Esophagus (tissue), 2 donors: Measurements from ENCODE around the gene HNRNPA0. TPM values are rescaled to one million over a fixed set of nuclear protein-coding genes. Genes with fewer than 3 reads are reported as not detected.

Experiments used
- H3K27ac ChIP-seq, 2 donors: one replicate each; pipeline ENCODE4 v1.5.1; 2013; ENCODE audit warnings: low read depth in 2 of 2, mild to moderate bottlenecking in 2 of 2, inconsistent platforms in 1 of 2, low read length in 1 of 2, moderate library complexity in 1 of 2
- H3K27me3 ChIP-seq, 2 donors: one replicate each; pipeline ENCODE4 v1.6.1; 2013; ENCODE audit warnings: low read length in 2 of 2, control low read depth in 1 of 2, mild to moderate bottlenecking in 1 of 2; ENCODE audit not compliant: insufficient read depth in 2 of 2, control insufficient read depth in 1 of 2
- H3K36me3 ChIP-seq, 2 donors: one replicate each; pipeline ENCODE4 v1.6.1; 2013; ENCODE audit warnings: low read length in 1 of 2; ENCODE audit not compliant: control insufficient read depth in 2 of 2, insufficient read depth in 2 of 2
- H3K4me1 ChIP-seq, 2 donors: one replicate each; pipeline ENCODE4 v1.6.1; 2013; ENCODE audit warnings: low read length in 1 of 2; ENCODE audit not compliant: control insufficient read depth in 2 of 2, insufficient read depth in 2 of 2
- H3K4me3 ChIP-seq, 2 donors: one replicate each; pipeline ENCODE4 v1.5.1; 2013; ENCODE audit warnings: low read length in 2 of 2, mild to moderate bottlenecking in 2 of 2, low read depth in 1 of 2, moderate library complexity in 1 of 2
- H3K9me3 ChIP-seq, 2 donors: one replicate each; pipeline ENCODE4 v1.6.1; 2013; ENCODE audit warnings: mild to moderate bottlenecking in 2 of 2, low read depth in 1 of 2, low read length in 1 of 2, moderate library complexity in 1 of 2; ENCODE audit not compliant: control insufficient read depth in 2 of 2, insufficient read depth in 1 of 2
- WGBS, 2 donors: extraction: QIAGEN DNeasy Blood & Tissue Kit; methylation state at CpG; one replicate each; pipeline ENCODE4 v1.1.7; 2013; 5-methylcytosine and 5-hydroxymethylcytosine counted together
- polyA plus RNA-seq, 2 donors: library from polyadenylated mRNA; stranded (reverse); fragments of 200-250 nt; gene quantifications; one replicate each; pipeline ENCODE4 v1.2.3, GENCODE V29; 2013
- donor health status: healthy with polysubstance abuse.
- donor health status: Bipolar disorder and iron deficiency.

The HNRNPA0 gene
- polyA plus RNA-seq, 2 donors, result 12.8 to 20.0 TPM

- no peaks in the 10 kb centered on the region for H3K36me3 ChIP-seq
- H3K27me3 ChIP-seq, result no peaks in the 10 kb centered on the region
- 86 to 90% methylated on average over 3 of the region's 3 CpGs for WGBS, 2 donors
- no peaks in the 10 kb centered on the region for H3K9me3 ChIP-seq
- H3K4me1 ChIP-seq, result peaks cover 0 to 4% of the 10 kb centered on the region in 2 donors
- no peak overlapping the region for H3K27ac ChIP-seq
- no peak overlapping the region for H3K4me3 ChIP-seq
Observed at GRCh38 chr5:137731176-137731575, 23.0 kb downstream of the HNRNPA0 start.

DNA sequence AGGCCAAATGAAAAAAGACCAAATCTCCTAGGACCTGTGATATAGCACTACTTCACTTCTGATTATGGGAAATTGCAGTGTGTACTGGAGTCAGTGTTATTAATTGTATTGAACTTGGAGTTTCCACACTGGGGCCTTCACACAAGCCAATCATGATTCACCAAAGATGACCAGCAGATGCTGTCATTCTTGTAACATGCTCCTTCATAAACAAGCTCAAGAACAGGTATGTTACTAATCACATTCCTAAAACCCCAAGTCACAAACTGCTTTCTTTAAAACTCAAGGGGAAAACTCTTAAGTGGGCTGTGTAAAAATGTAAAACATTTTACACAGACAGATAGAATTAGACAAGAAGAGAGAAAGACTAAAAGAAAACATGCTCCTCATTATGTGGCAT is 23.8 kb downstream of the HNRNPA0 start:
- no peaks in the 10 kb centered on the region for H3K36me3 ChIP-seq
- H3K27me3 ChIP-seq, result no peaks in the 10 kb centered on the region
- H3K4me3 ChIP-seq, result no peak overlapping the region
- H3K9me3 ChIP-seq, result no peaks in the 10 kb centered on the region
- H3K27ac ChIP-seq, result no peak overlapping the region
- no peaks in the 10 kb centered on the region for H3K4me1 ChIP-seq

- Histone ChIP-seq H3K4me3 (no peak overlapping the region), H3K27ac (no peak overlapping the region), H3K4me1 (no peaks in the 10 kb centered on the region), H3K27me3 (no peaks in the 10 kb centered on the region), H3K9me3 (no peaks in the 10 kb centered on the region), H3K36me3 (no peaks in the 10 kb centered on the region)
- WGBS, 2 donors, result 86 to 89% methylated on average over 1 of the region's 1 CpG
Observed at GRCh38 chr5:137728048-137728447, 26.1 kb downstream of the HNRNPA0 start.

- H3K27me3 ChIP-seq, result no peaks in the 10 kb centered on the region
- H3K9me3 ChIP-seq, result no peaks in the 10 kb centered on the region
- no peaks in the 10 kb centered on the region for H3K36me3 ChIP-seq
- H3K27ac ChIP-seq, result no peak overlapping the region
- H3K4me3 ChIP-seq, result no peak overlapping the region
- no peaks in the 10 kb centered on the region for H3K4me1 ChIP-seq
- 75 to 87% methylated on average over 2 of the region's 2 CpGs for WGBS, 2 donors
Observed at GRCh38 chr5:137727623-137728022, 26.5 kb downstream of the HNRNPA0 start.

GRCh38 chr5:137724251-137724650 is 29.9 kb downstream of the HNRNPA0 start:
- Histone ChIP-seq H3K4me1 (no peaks in the 10 kb centered on the region), H3K4me3 (no peak overlapping the region), H3K27me3 (no peaks in the 10 kb centered on the region), H3K36me3 (no peaks in the 10 kb centered on the region), H3K27ac (no peak overlapping the region), H3K9me3 (no peaks in the 10 kb centered on the region)
- 88 to 91% methylated on average over 2 of the region's 2 CpGs for WGBS, 2 donors

GRCh38 chr5:137718611-137719010 is 35.6 kb downstream of the HNRNPA0 start:
- H3K9me3 ChIP-seq, result no peaks in the 10 kb centered on the region
- no peaks in the 10 kb centered on the region for H3K27me3 ChIP-seq
- no peaks in the 10 kb centered on the region for H3K36me3 ChIP-seq
- H3K27ac ChIP-seq, result no peak overlapping the region
- no peaks in the 10 kb centered on the region for H3K4me1 ChIP-seq
- H3K4me3 ChIP-seq, result no peak overlapping the region

DNA sequence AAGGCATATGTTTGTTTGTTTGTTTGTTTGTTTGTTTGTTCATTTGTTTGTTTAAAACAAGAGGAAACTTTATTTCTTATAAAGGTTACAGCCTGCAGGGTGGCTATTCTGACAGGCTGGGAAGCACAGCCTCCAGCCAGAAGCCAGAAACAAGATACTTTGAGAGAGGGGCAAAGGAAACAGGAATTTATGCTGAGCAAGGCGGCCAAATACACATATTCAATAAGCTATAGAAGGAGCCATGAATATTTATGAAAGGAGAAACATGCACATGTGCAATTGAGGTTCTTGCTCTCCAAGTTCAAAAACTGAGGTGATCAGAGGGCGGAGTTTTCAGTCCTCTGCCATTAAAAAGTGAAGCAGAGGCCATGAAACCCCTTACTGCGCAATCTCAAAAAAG is 37.8 kb downstream of the HNRNPA0 start:
- Histone ChIP-seq H3K9me3 (no peaks in the 10 kb centered on the region), H3K27ac (no peak overlapping the region), H3K27me3 (no peaks in the 10 kb centered on the region), H3K4me3 (no peak overlapping the region), H3K4me1 (no peaks in the 10 kb centered on the region), H3K36me3 (no peaks in the 10 kb centered on the region)
- 94 to 96% methylated on average over 3 of the region's 3 CpGs for WGBS, 2 donors

DNA sequence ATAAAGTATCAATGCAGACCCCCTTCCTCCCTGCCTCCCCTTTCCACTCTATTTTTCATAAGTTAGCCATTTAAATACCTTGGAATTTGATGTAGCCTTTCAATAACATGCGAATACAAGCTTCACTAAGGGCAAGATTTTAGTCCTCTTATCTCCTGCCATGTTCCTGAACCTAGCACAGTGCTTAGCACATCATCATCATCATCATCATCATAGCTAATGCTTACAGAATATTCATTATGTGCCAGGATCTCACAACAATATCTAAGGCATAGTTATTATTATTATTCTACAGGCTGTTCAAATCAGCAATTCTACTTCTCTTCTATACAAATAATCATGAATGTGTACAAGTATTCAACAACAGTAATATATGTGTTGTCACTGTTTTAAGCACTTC is 38.7 kb downstream of the HNRNPA0 start:
- WGBS, 2 donors, result 94 to 97% methylated on average over 1 of the region's 1 CpG
- Histone ChIP-seq H3K4me3 (no peak overlapping the region), H3K27me3 (no peaks in the 10 kb centered on the region), H3K36me3 (no peaks in the 10 kb centered on the region), H3K4me1 (no peaks in the 10 kb centered on the region), H3K9me3 (no peaks in the 10 kb centered on the region), H3K27ac (no peak overlapping the region)

DNA sequence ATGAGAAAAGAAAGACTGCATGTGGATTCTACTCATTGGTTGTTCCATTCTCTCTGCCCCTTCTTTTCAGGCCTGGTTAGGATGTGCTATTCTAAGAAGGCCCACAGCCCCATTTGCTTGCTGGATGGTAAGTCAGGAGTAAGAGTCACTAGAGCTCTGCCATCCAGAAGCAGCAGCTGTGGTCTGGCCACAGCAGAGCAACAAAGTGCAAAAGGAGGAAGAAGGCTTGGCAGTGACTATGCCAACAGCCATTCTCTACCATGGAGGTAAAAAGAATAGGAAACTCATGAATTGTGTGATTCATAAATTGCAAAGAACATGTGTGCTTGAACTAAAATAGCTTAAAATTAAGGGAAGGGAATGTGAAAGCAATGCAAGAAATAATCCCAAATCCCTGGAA is 39.2 kb downstream of the HNRNPA0 start:
- Histone ChIP-seq H3K4me1 (no peaks in the 10 kb centered on the region), H3K36me3 (no peaks in the 10 kb centered on the region), H3K27me3 (no peaks in the 10 kb centered on the region), H3K4me3 (no peak overlapping the region), H3K27ac (no peak overlapping the region), H3K9me3 (no peaks in the 10 kb centered on the region)

GRCh38 chr5:137714494-137714893 is 39.7 kb downstream of the HNRNPA0 start:
- Histone ChIP-seq H3K27ac (no peak overlapping the region), H3K9me3 (no peaks in the 10 kb centered on the region), H3K4me1 (no peaks in the 10 kb centered on the region), H3K27me3 (no peaks in the 10 kb centered on the region), H3K4me3 (no peak overlapping the region), H3K36me3 (no peaks in the 10 kb centered on the region)
- 83 to 90% methylated on average over 2 of the region's 2 CpGs for WGBS, 2 donors
